Lower leg skin (tissue), 4 donors: ENCODE measurements around the gene FAM120C. TPM values are rescaled to one million over a fixed set of nuclear protein-coding genes. Genes with fewer than 3 reads are reported as not detected.

Experiments used
- DNase-seq, 2 donors: peaks; one replicate each; pipeline ENCODE4 v3.0.0-alpha.2; 2019; ENCODE audit warnings: low spot score in 2 of 2
- H3K4me3 ChIP-seq: fragments of 200-600 bp; sonication (generic); 2 replicates; pipeline ENCODE4 v1.5.1; 2017; ENCODE audit warnings: mild to moderate bottlenecking, low read depth; ENCODE audit not compliant: poor library complexity, severe bottlenecking
- POLR2A ChIP-seq, 2 donors: fragments of 450-650 bp; IDR thresholded peaks; one replicate each; pipeline ENCODE4 v1.6.1; 2016 to 2017; ENCODE audit warnings: antibody characterized with exemption in 2 of 2, mild to moderate bottlenecking in 1 of 2, moderate library complexity in 1 of 2
- WGBS, 2 donors: methylation state at CpG; one replicate each; pipeline ENCODE4 v1.1.5; 2018; 5-methylcytosine and 5-hydroxymethylcytosine counted together
- intact Hi-C: fragments of 100-400 bp; cut with DNase I; formaldehyde crosslinking; loops from one replicate; pipeline ENCODE4 v1.15.0; 2023; ENCODE audit warnings: low total_unique reads
- total RNA-seq, 4 donors: library from RNA; depleted of rRNA; stranded (reverse); fragments of >200 nt; gene quantifications; one replicate each; pipeline ENCODE4 v1.1.0, GENCODE V29; 2016
- TF ChIP-seq, protein P1 (sequence below), 3 donors: fragments of 450-650 bp; IDR thresholded peaks; one replicate each; pipeline ENCODE4 v1.5.1; 2016; ENCODE audit warnings: antibody characterized with exemption in 3 of 3, mild to moderate bottlenecking in 3 of 3, moderate library complexity in 2 of 3

Gene FAM120C
- total RNA-seq, 4 donors from 2014 or later = 6.1 to 9.7 (median 8.2) TPM

DNA sequence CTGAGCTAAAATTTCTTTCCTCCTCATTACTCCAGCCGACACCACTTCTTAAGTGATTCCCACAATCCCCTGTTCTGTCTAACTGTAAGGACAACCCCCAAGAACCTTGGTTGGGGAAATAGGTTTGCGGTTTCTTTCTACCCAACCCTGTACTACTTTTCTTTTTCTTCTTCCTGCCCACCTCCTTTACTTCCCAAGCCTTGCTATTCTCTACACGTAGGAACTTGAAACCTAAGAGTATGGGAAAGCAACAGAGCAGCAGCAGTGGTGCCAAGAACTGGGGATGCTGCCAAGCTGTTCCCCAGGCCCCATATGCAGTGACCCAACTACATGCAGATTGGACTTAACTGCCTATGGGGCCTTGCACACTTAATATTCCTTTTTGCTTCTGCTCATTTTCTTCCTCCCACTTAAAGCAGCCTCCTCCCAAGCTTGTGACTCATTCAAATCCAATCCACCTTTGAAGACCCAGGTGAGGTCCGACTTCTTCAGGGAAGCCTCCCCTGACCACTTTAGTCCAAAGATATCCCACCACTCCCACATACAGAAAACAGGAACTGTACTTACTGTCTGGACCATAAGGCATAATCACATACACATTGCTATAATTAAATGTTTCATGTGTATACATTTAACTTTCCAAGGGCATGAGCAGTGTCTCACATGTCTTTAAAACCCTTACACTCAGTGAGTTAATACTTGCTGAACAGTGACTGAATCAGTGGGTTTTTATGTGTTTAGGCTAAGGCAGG is 1.7 kb downstream of the FAM120C start:
- WGBS, 2 donors = 26 to 41% methylated on average over 4 of the region's 4 CpGs
- H3K4me3 ChIP-seq = no peak overlapping the region
- DNase-seq = no peak
- intact Hi-C loops = no loop called here
- no peak for TF ChIP-seq POLR2A (IDR thresholded peaks at IDR 0.05)
- TF ChIP-seq, protein P1, sequence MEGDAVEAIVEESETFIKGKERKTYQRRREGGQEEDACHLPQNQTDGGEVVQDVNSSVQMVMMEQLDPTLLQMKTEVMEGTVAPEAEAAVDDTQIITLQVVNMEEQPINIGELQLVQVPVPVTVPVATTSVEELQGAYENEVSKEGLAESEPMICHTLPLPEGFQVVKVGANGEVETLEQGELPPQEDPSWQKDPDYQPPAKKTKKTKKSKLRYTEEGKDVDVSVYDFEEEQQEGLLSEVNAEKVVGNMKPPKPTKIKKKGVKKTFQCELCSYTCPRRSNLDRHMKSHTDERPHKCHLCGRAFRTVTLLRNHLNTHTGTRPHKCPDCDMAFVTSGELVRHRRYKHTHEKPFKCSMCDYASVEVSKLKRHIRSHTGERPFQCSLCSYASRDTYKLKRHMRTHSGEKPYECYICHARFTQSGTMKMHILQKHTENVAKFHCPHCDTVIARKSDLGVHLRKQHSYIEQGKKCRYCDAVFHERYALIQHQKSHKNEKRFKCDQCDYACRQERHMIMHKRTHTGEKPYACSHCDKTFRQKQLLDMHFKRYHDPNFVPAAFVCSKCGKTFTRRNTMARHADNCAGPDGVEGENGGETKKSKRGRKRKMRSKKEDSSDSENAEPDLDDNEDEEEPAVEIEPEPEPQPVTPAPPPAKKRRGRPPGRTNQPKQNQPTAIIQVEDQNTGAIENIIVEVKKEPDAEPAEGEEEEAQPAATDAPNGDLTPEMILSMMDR (IDR thresholded peaks at IDR 0.05) = no peak

DNA sequence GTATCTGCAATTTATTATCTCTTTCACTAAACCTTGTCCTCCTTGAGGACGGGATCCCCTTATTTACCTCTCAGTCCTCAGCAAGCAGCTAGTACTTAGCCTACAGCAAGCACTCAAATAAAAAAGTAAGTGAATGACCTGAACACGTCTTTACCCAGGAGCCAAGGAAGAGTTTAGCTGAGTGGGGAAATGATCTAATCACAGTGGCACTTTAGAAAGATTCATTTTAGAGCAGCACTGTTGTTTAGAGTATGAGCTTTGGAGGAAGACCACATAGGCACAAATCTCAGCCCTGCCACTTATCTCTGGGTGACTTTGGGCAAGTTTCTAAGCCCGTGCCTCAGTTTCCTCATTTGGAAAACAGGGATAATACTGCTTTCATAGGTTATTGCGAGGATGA is 2.7 kb downstream of the FAM120C start:
- no peak overlapping the region for H3K4me3 ChIP-seq
- TF ChIP-seq, protein P1 (IDR thresholded peaks at IDR 0.05) = no peak
- TF ChIP-seq POLR2A (IDR thresholded peaks at IDR 0.05) = no peak
- intact Hi-C loops = no loop called here
- no peak for DNase-seq
- 59 to 61% methylated on average over 4 of the region's 4 CpGs for WGBS, 2 donors

DNA sequence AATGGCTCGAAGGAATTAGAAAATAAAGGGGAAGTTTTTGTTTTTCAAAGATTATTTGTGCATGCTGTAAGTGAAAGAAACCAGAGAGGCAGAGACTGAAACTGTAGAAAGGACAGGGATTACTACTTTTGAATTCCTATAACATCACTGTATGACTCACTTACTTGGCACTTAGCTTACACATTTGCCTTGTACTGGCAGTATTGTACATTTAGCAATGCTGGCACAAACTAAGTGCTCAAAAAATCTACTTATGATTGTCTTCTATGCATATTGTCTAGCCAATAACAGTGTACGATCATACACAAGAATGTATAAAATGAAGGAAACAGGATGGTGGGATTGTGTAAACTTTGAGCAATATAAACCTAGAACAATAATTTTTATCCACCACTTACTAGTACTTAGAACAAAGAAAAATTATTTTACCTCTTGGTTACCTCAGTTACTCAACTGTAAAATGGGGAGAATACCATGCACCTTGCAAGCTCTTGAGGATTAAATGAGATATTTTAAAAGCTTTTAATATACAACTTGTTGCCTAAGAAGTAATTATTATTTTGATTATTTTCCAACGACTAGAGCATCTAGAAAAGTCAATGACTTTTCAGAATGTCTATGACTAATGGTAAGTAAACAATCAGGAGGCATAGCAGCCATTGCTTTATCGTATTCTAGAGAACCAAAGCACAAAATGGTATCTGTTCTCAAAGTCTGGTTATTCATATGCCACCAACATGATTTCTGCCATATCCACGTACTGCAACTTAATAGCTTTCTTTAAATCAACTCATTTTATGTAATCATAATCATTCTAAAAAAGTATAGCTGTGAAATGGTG is 4.7 kb downstream of the FAM120C start:
- H3K4me3 ChIP-seq = no peak overlapping the region
- intact Hi-C loops = no loop called here
- WGBS, 2 donors = 56 to 61% methylated on average over 5 of the region's 5 CpGs
- no peak for DNase-seq
- TF ChIP-seq, protein P1 (IDR thresholded peaks at IDR 0.05) = no peak
- no peak for TF ChIP-seq POLR2A (IDR thresholded peaks at IDR 0.05)

DNA sequence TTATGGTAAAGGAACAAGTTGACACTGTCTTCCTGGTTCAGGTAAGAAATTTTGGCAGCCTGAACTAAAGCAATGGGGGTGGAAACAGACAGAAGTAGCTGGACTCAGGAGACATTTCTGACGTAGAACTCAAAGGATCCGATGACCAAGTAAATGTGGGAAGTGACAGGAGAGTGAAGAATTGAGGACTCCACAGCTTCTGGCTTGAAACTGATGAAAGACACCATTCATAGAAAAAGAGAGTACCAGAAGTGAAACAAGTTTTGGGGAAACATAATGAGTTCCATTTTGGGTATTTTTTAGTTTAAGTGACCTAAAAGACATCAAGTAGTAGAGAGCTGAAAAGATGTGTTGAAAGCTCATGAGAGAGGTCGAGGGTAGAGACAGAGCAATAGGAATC is 5.7 kb downstream of the FAM120C start:
- WGBS, 2 donors = 68 to 71% methylated on average over 3 of the region's 3 CpGs
- no peak overlapping the region for H3K4me3 ChIP-seq
- intact Hi-C loops = no loop called here
- no peak for TF ChIP-seq POLR2A (IDR thresholded peaks at IDR 0.05)
- TF ChIP-seq, protein P1 (IDR thresholded peaks at IDR 0.05) = no peak
- no peak for DNase-seq

DNA sequence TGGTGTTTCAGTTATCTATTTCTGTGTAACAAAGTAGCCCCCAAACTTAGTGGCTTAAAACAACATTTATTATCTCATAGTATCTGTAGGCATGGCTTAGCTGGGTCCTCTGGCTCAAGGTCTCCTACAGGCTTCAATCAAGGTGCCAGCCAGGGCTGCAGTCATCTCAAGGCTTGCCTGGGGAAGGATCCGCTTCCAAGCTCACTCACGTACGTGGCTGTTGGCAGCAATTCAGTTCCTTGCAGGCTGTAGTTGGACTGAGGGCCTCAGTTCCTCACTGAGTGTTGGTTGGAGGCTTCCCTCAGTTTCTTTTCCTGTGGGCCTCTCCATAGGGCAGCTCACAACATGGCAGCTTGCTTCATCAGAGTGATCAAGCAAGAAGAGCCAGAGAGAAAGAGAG is 9.3 kb downstream of the FAM120C start:
- H3K4me3 ChIP-seq = no peak overlapping the region
- DNase-seq = no peak
- TF ChIP-seq, protein P1 (IDR thresholded peaks at IDR 0.05) = no peak
- no peak for TF ChIP-seq POLR2A (IDR thresholded peaks at IDR 0.05)
- 78 to 82% methylated on average over 3 of the region's 3 CpGs for WGBS, 2 donors
- intact Hi-C loops = no loop called here
